Measurements from ENCODE around the gene RAB33B. TPM values are rescaled to one million over a fixed set of nuclear protein-coding genes. Genes with fewer than 3 reads are reported as not detected.

RAB33B gene
- total RNA-seq, 1 experiment from 2014 or later = 5.7 TPM

- Mint-ChIP-seq H3K27ac (no peak overlapping the region), H3K9me3 (peaks cover 18% of the 10 kb centered on the region), H3K4me1 (no peaks in the 10 kb centered on the region), H3K27me3 (ENCODE audit: low read depth) (no peaks in the 10 kb centered on the region; the same call in 1 of the 2 replicates), H3K4me3 (no peak overlapping the region), H3K36me3 (peaks cover 23% of the 10 kb centered on the region)
- no peak for TF ChIP-seq CBFB (CRISPR knock-in tag; IDR thresholded peaks at IDR 0.05; ENCODE audit: low read depth)
- no peak for TF ChIP-seq ZNF219 (CRISPR knock-in tag; IDR thresholded peaks at IDR 0.05; ENCODE audit: borderline replicate concordance)
- TF ChIP-seq JUN (CRISPR knock-in tag; IDR thresholded peaks at IDR 0.05) = no peak
- TF ChIP-seq ATF2 (CRISPR knock-in tag; IDR thresholded peaks at IDR 0.05; ENCODE audit: borderline replicate concordance, low read depth) = no peak
- TF ChIP-seq GABPB1 (CRISPR knock-in tag; IDR thresholded peaks at IDR 0.05) = no peak
- no peak for TF ChIP-seq HMGXB4 (CRISPR knock-in tag; IDR thresholded peaks at IDR 0.05)
- TF ChIP-seq, protein P1, sequence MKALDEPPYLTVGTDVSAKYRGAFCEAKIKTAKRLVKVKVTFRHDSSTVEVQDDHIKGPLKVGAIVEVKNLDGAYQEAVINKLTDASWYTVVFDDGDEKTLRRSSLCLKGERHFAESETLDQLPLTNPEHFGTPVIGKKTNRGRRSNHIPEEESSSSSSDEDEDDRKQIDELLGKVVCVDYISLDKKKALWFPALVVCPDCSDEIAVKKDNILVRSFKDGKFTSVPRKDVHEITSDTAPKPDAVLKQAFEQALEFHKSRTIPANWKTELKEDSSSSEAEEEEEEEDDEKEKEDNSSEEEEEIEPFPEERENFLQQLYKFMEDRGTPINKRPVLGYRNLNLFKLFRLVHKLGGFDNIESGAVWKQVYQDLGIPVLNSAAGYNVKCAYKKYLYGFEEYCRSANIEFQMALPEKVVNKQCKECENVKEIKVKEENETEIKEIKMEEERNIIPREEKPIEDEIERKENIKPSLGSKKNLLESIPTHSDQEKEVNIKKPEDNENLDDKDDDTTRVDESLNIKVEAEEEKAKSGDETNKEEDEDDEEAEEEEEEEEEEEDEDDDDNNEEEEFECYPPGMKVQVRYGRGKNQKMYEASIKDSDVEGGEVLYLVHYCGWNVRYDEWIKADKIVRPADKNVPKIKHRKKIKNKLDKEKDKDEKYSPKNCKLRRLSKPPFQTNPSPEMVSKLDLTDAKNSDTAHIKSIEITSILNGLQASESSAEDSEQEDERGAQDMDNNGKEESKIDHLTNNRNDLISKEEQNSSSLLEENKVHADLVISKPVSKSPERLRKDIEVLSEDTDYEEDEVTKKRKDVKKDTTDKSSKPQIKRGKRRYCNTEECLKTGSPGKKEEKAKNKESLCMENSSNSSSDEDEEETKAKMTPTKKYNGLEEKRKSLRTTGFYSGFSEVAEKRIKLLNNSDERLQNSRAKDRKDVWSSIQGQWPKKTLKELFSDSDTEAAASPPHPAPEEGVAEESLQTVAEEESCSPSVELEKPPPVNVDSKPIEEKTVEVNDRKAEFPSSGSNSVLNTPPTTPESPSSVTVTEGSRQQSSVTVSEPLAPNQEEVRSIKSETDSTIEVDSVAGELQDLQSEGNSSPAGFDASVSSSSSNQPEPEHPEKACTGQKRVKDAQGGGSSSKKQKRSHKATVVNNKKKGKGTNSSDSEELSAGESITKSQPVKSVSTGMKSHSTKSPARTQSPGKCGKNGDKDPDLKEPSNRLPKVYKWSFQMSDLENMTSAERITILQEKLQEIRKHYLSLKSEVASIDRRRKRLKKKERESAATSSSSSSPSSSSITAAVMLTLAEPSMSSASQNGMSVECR (CRISPR knock-in tag; IDR thresholded peaks at IDR 0.05; ENCODE audit: borderline replicate concordance) = no peak
- ATAC-seq = no peak
- ChIA-PET CTCF (interaction anchor here (2.6 kb wide), 1 partner anchor 21 kb away, joined by 14 read pairs; no protein-coding TSS in a partner anchor), POLR2A (no interaction called here)
- no peak for DNase-seq (ENCODE audit: low spot score)
These were observed 22.4 kb downstream of the RAB33B start for GRCh38 chr4:139476363-139476762.

- POLR2A ChIA-PET = no interaction called here
- no peak overlapping the region for H3K4me3 Mint-ChIP-seq
- no peak overlapping the region for H3K27ac Mint-ChIP-seq
- DNase-seq (ENCODE audit: low spot score) = no peak
- TF ChIP-seq, protein P2, sequence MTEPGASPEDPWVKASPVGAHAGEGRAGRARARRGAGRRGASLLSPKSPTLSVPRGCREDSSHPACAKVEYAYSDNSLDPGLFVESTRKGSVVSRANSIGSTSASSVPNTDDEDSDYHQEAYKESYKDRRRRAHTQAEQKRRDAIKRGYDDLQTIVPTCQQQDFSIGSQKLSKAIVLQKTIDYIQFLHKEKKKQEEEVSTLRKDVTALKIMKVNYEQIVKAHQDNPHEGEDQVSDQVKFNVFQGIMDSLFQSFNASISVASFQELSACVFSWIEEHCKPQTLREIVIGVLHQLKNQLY (CRISPR knock-in tag; IDR thresholded peaks at IDR 0.05) = no peak
- ATAC-seq = no peak
- H3K9me3 Mint-ChIP-seq = no peaks in the 10 kb centered on the region
- H3K27me3 Mint-ChIP-seq (ENCODE audit: low read depth) = no peaks in the 10 kb centered on the region; the same call in 1 of the 2 replicates
- CTCF ChIA-PET = no interaction called here
- no peaks in the 10 kb centered on the region for H3K36me3 Mint-ChIP-seq
- H3K4me1 Mint-ChIP-seq = 0 out of 2 replicates have a peak, but pooled peaks cover 2% of the 10 kb centered on the region
These were observed 27.5 kb downstream of the RAB33B start for GRCh38 chr4:139481465-139481864.

GRCh38 chr4:139483000-139483399 is 29.1 kb downstream of the RAB33B start:
- no peak for DNase-seq (ENCODE audit: low spot score)
- Mint-ChIP-seq H3K9me3 (no peaks in the 10 kb centered on the region), H3K27me3 (ENCODE audit: low read depth) (no peaks in the 10 kb centered on the region; the same call in 1 of the 2 replicates), H3K4me1 (0 out of 2 replicates have a peak, but pooled peaks cover 2% of the 10 kb centered on the region), H3K27ac (no peak overlapping the region), H3K4me3 (no peak overlapping the region), H3K36me3 (no peaks in the 10 kb centered on the region)
- POLR2A ChIA-PET = no interaction called here
- CTCF ChIA-PET = interaction anchor here (0.5 to 1.3 kb wide), 3 partner anchors 15 to 137 kb away, joined by 3 to 4 read pairs (median 3); no protein-coding TSS in a partner anchor
- ATAC-seq = no peak
- TF ChIP-seq CTCF (IDR thresholded peaks at IDR 0.05) (no peak), ATF6 (CRISPR knock-in tag; IDR thresholded peaks at IDR 0.05) (no peak), TEAD4 (CRISPR knock-in tag; IDR thresholded peaks at IDR 0.05) (no peak), HMGXB4 (CRISPR knock-in tag; IDR thresholded peaks at IDR 0.05) (no peak), SOX15 (CRISPR knock-in tag; IDR thresholded peaks at IDR 0.05) (no peak)
